Kidney (tissue), 14 donors: ENCODE data around the gene SLC2A4RG. TPM values are rescaled to one million over a fixed set of nuclear protein-coding genes. Genes with fewer than 3 reads are reported as not detected.

Source experiments
- DNase-seq, 5 donors: peaks; one replicate each; pipeline ENCODE4 v3.0.0-alpha.2; 2013 to 2020
- FAIRE-seq: peaks from 2 replicates; lab custom pipeline; 2012; peaks lifted over from hg19 to GRCh38; lab: Jason Lieb, UNC
- H3K27ac ChIP-seq, 2 donors: one replicate each; pipeline ENCODE4 v1.7.0; 2013; ENCODE audit warnings: low read depth in 2 of 2, low read length in 2 of 2, inconsistent platforms in 1 of 2
- H3K27me3 ChIP-seq: one replicate; pipeline ENCODE4 v1.7.1; 2013; ENCODE audit warnings: low read length, inconsistent platforms; ENCODE audit not compliant: control insufficient read depth, insufficient read depth
- H3K36me3 ChIP-seq, 3 donors: one replicate each; pipeline versions ENCODE4 v1.7.0 to v1.7.1; 2013; ENCODE audit warnings: low read length in 3 of 3, control low read depth in 1 of 3, inconsistent platforms in 1 of 3; ENCODE audit not compliant: insufficient read depth in 3 of 3, control insufficient read depth in 2 of 3
- H3K4me1 ChIP-seq, 3 donors: one replicate each; pipeline versions ENCODE4 v1.7.0 to v1.7.1; 2013; ENCODE audit warnings: low read length in 3 of 3, inconsistent platforms in 1 of 3, low read depth in 1 of 3; ENCODE audit not compliant: control insufficient read depth in 2 of 3, insufficient read depth in 2 of 3
- H3K4me3 ChIP-seq, 3 donors: one replicate each; pipeline versions ENCODE4 v1.7.0 to v1.8.1; 2013; ENCODE audit warnings: low read length in 3 of 3, control low read depth in 1 of 3, inconsistent platforms in 1 of 3
- H3K9ac ChIP-seq, 3 donors: one replicate each; pipeline versions ENCODE4 v1.7.0 to v1.7.1; 2013; ENCODE audit warnings: low read length in 3 of 3, control low read depth in 1 of 3, inconsistent platforms in 1 of 3
- H3K9me3 ChIP-seq, 3 donors: one replicate each; pipeline versions ENCODE4 v1.7.0 to v1.7.1; 2013; ENCODE audit warnings: low read length in 3 of 3, control low read depth in 1 of 3, inconsistent platforms in 1 of 3; ENCODE audit not compliant: control insufficient read depth in 2 of 3, insufficient read depth in 1 of 3
- intact Hi-C: fragments of 100-400 bp; cut with DNase I; formaldehyde crosslinking; loops from one replicate; pipeline ENCODE4 v1.11.1; 2022
- polyA plus RNA-seq: library from polyadenylated mRNA; stranded (reverse); fragments of 350-450 nt; fragmentation: Illumina TruSeq; extraction: RNeasy Lipid Tissue Mini Kit (QIAGEN cat#74804); gene quantifications from one replicate; pipeline ENCODE4 v1.2.3, GENCODE V29; 2014; ENCODE audit warnings: low read depth, low replicate concordance; ENCODE audit not compliant: insufficient read depth
- total RNA-seq: library from RNA; stranded (reverse); fragmentation: NEBNext Ultra II Directional; extraction: Animal tissue kit (Norgen Biotek cat#: 25700); gene quantifications from one replicate; pipeline ENCODE4 v1.2.1, GENCODE V29; 2021
- TF ChIP-seq, protein P1 (sequence below): IDR thresholded peaks from 3 replicates; pipeline ENCODE4 v1.5.1; 2012; ENCODE audit warnings: mild to moderate bottlenecking, moderate library complexity, borderline replicate concordance; ENCODE audit not compliant: insufficient read depth; ENCODE audit errors: extremely low read depth
- donor health status: control.
- donor health status: control.
- donor health status: control.
- donor health status: control.
- donor health status: control.
- donor health status: DM: yes; HTN: yes; CAD: no.
- donor health status: Normal renal cell carcinoma (clear cell type).

The SLC2A4RG gene
- total and polyA plus RNA-seq, 2 donors from 2014 or later: 154 to 171 TPM

DNA sequence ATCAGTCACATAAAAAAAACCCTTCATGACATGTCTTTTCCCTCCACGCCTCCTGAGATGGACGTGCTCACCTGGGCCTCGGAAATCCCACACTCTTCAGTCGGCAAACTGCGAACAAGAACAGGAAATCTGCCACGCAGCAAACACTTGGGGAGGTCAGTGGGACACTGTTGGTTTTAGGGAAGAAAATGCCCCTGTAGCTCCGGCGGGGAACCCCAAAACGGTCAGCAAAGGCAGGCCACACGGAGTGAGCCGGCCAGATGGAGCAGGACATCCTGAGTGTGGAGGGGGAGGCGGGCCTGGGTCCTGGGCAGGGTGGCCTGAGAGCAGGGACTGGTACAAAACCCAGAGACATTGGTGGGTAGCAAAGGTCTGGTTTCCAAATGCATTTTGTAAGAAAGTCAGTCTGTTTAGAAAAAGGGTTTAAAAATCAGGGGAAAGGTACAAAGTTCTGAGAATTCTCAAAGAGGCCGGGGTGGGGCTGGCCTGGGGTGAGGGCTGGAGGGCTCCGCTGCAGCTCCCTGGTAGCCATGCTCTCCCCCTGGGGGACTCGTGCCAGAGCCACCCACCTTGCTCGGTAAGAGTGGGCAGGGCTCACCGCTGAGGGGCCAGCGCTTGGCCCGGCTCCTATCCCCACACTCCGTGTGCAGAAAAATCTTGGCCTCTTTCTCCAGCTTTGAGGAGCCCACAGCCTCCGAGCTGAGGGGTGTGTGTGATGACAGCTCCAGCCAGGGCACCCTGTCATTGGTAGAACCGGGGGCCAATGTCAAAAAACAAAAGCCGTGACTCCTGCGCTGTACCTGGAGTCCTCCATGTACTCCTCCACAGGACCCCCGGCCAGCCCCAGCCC, 5.2 kb downstream of the SLC2A4RG start:
- intact Hi-C loops: no loop called here
- DNase-seq (peak in 1 of 5 donors; percentile 71), FAIRE-seq (no peak)
- H3K9ac ChIP-seq: no peak overlapping the region
- TF ChIP-seq, protein P1, sequence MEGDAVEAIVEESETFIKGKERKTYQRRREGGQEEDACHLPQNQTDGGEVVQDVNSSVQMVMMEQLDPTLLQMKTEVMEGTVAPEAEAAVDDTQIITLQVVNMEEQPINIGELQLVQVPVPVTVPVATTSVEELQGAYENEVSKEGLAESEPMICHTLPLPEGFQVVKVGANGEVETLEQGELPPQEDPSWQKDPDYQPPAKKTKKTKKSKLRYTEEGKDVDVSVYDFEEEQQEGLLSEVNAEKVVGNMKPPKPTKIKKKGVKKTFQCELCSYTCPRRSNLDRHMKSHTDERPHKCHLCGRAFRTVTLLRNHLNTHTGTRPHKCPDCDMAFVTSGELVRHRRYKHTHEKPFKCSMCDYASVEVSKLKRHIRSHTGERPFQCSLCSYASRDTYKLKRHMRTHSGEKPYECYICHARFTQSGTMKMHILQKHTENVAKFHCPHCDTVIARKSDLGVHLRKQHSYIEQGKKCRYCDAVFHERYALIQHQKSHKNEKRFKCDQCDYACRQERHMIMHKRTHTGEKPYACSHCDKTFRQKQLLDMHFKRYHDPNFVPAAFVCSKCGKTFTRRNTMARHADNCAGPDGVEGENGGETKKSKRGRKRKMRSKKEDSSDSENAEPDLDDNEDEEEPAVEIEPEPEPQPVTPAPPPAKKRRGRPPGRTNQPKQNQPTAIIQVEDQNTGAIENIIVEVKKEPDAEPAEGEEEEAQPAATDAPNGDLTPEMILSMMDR: no peak
- no peaks in the 10 kb centered on the region for H3K27me3 ChIP-seq
- no peak overlapping the region for H3K27ac ChIP-seq
- peaks cover 0 to 13% (median 2%) of the 10 kb centered on the region in 3 donors for H3K36me3 ChIP-seq
- H3K4me3 ChIP-seq: no peak overlapping the region
- no peaks in the 10 kb centered on the region for H3K9me3 ChIP-seq
- peaks cover 0 to 14% (median 5%) of the 10 kb centered on the region in 3 donors for H3K4me1 ChIP-seq

DNA sequence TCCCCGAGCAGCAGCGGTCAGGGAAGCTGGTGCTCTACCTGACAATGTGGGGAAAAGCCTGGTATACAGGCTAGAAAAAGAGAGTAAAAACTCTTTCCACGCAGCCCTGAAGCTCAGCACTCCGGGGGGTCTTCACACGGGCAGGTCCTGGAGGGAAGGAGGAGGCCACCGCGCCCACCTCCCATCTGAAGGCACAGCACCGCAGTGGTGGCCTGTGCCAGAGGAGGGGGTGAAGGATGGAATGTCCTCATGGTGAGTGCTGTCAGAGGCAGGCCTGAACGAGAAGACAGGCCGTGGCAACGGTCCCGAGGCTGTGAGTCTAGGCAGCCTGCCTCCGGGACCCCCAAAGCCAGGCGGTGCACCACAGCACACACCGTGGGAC, 5.8 kb downstream of the SLC2A4RG start:
- intact Hi-C loops: no loop called here
- Histone ChIP-seq H3K36me3 (peaks cover 0 to 13% (median 2%) of the 10 kb centered on the region in 3 donors), H3K27me3 (no peaks in the 10 kb centered on the region), H3K9ac (no peak overlapping the region), H3K4me3 (no peak overlapping the region), H3K9me3 (no peaks in the 10 kb centered on the region), H3K27ac (no peak overlapping the region), H3K4me1 (peaks cover 0 to 14% (median 5%) of the 10 kb centered on the region in 3 donors)
- DNase-seq (peak in 1 of 5 donors; percentile 41), FAIRE-seq (no peak)
- TF ChIP-seq, protein P1: no peak

DNA sequence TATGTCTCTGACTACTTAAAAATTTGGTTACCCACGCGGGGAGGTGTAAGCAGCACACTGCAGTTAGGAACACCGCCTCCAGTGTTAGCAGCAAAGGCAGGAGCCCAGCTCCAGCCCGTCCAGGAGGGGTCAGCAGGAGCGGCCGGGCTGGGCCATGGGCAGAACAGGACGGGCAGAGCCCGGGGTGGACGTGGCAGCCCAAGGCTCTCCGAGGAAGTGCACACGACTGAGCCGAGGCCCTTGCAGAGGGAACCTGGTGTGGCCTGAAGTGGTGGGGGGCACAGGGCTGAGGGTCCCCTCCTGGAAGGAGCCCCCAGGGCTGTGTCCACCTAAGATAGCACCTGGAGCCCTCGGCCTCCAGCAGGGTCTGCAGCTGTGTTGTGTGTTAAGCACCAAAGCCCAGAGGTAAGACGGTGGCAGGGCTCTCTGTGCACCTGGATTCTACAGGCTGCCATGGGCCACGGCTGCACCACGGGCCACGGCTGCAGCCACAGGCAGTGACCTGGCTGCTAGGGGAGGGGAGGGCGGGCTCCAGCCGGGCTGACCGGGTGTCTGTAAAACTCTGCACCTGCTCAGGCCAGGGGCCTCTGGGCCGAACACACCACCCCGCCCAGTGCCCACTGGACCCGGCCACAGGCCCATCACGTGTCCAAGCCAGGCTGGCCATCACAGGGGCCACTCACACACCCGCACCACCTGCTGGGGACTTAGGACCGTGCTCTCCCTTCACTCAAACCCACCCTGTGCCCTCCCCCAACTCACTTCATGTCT, 6.6 kb downstream of the SLC2A4RG start:
- Histone ChIP-seq H3K27me3 (no peaks in the 10 kb centered on the region), H3K4me1 (peaks cover 0 to 10% (median 5%) of the 10 kb centered on the region in 3 donors), H3K4me3 (no peak overlapping the region), H3K9ac (no peak overlapping the region), H3K36me3 (peaks cover 0 to 13% (median 2%) of the 10 kb centered on the region in 3 donors), H3K27ac (no peak overlapping the region), H3K9me3 (no peaks in the 10 kb centered on the region)
- TF ChIP-seq, protein P1: no peak
- DNase-seq (peak in 2 of 5 donors; percentile 44 to 70), FAIRE-seq (no peak)
- intact Hi-C loops: no loop called here
